Measurements from ENCODE around the gene INSIG2. TPM values are rescaled to one million over a fixed set of nuclear protein-coding genes. Genes with fewer than 3 reads are reported as not detected.
A peak's percentile ranks its signal among the peaks of the same experiment; 100 is the strongest.

INSIG2 gene
- total and polyA plus RNA-seq, 12 donors, result 5.1 to 18.2 (median 9.5) TPM

DNA sequence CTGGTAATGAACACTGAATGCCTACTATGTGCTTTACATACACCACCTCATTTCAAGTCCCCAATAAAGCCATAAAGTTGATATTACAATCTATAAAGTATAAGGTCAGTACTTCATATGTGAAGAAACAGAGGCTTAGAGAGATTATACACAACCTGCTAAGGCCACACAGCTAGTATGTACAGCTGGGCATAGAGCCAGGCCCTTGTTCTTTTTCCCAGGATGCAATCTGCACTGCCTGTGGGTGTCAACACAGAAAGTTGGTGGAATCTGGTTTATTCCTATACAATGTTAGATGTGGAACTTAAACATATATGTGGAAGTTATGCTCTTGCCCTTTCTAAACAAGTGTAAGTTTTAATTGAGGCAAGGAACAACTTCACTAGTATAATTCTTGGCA is 32.8 kb downstream of the INSIG2 start:
- Histone ChIP-seq H3K27me3 (no peaks in the 10 kb centered on the region), H3K9me3 (replicated peaks in 1 of 3) (no peaks in the 10 kb centered on the region), H3K27ac (no peak overlapping the region), H3K4me3 (no peak overlapping the region), H3K4me1 (replicated peaks in 1 of 2) (peaks cover 0 to 6% of the 10 kb centered on the region in 2 donors), H3K36me3 (replicated peaks in 1 of 2) (no peaks in the 10 kb centered on the region)
- TF ChIP-seq, protein P1, sequence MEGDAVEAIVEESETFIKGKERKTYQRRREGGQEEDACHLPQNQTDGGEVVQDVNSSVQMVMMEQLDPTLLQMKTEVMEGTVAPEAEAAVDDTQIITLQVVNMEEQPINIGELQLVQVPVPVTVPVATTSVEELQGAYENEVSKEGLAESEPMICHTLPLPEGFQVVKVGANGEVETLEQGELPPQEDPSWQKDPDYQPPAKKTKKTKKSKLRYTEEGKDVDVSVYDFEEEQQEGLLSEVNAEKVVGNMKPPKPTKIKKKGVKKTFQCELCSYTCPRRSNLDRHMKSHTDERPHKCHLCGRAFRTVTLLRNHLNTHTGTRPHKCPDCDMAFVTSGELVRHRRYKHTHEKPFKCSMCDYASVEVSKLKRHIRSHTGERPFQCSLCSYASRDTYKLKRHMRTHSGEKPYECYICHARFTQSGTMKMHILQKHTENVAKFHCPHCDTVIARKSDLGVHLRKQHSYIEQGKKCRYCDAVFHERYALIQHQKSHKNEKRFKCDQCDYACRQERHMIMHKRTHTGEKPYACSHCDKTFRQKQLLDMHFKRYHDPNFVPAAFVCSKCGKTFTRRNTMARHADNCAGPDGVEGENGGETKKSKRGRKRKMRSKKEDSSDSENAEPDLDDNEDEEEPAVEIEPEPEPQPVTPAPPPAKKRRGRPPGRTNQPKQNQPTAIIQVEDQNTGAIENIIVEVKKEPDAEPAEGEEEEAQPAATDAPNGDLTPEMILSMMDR (IDR thresholded peaks at IDR 0.05), result no peak
- TF ChIP-seq POLR2A (IDR thresholded peaks at IDR 0.05), result no peak
- intact Hi-C loops (cut with DNase I), result no loop called here
- DNase-seq, result no peak

GRCh38 chr2:118121986-118122524 is 33.8 kb downstream of the INSIG2 start:
- WGBS, 4 donors, result 26 to 43% (median 37%) methylated on average over 2 of the region's 2 CpGs
- Histone ChIP-seq H3K4me3 (no peak overlapping the region), H3K9me3 (replicated peaks in 1 of 3) (no peaks in the 10 kb centered on the region), H3K27ac (peak overlapping the region in 2 of 5 donors; percentile 17 to 48), H3K27me3 (no peaks in the 10 kb centered on the region), H3K36me3 (replicated peaks in 1 of 2) (no peaks in the 10 kb centered on the region), H3K4me1 (replicated peaks in 1 of 2) (peaks cover 0 to 6% of the 10 kb centered on the region in 2 donors)
- no peak for DNase-seq
- no peak for TF ChIP-seq POLR2A (IDR thresholded peaks at IDR 0.05)
- TF ChIP-seq, protein P1 (IDR thresholded peaks at IDR 0.05), result no peak
- intact Hi-C loops (cut with DNase I), result no loop called here

DNA sequence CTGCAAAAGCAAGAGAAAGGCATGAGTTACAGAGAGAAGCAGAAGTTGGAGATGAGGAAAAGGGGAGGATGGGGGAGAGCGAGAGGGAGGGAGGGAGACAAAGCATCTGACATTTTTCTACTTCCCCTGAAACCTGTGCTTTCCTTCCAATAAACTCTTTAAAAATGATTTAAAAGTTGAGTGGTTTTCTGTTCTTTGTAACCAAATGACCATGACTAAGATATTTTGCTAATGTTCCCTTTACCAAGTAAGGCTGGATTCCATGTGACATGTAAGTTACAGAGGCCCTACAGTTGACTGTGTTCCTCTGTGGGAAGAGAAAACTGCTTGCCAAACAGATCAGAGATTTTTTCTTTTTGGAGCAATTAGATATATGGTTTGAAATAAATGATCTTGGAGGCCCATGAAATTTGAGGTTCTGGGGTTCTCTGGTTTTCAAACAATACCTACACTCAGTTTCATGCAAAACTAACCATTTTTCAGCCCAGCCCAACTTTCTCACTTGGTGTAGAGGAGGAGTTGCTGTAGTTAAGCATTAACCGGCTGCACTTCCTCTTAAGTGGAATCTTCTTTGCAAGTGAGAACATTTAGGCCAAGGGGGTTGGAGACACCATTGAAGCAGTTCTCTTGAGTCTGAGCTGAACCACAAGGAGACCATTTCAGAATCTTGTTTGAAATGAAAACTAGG is 34.5 kb downstream of the INSIG2 start:
- H3K9me3 ChIP-seq (replicated peaks in 1 of 3), result no peaks in the 10 kb centered on the region
- H3K36me3 ChIP-seq (replicated peaks in 1 of 2), result no peaks in the 10 kb centered on the region
- DNase-seq, result no peak
- 66 to 75% (median 69%) methylated on average over 2 of the region's 2 CpGs for WGBS, 4 donors
- TF ChIP-seq, protein P1 (IDR thresholded peaks at IDR 0.05), result no peak
- no peak for TF ChIP-seq POLR2A (IDR thresholded peaks at IDR 0.05)
- H3K27ac ChIP-seq, result peak overlapping the region in 2 of 5 donors; percentile 48 to 66
- peaks cover 0 to 6% of the 10 kb centered on the region in 2 donors for H3K4me1 ChIP-seq (replicated peaks in 1 of 2)
- intact Hi-C loops (cut with DNase I), result no loop called here
- H3K27me3 ChIP-seq, result no peaks in the 10 kb centered on the region
- no peak overlapping the region for H3K4me3 ChIP-seq

GRCh38 chr2:118123561-118124232 is 35.4 kb downstream of the INSIG2 start:
- Histone ChIP-seq H3K4me3 (no peak overlapping the region), H3K27me3 (no peaks in the 10 kb centered on the region), H3K4me1 (replicated peaks in 1 of 2) (peaks cover 0 to 6% of the 10 kb centered on the region in 2 donors), H3K9me3 (replicated peaks in 1 of 3) (no peaks in the 10 kb centered on the region), H3K36me3 (replicated peaks in 1 of 2) (no peaks in the 10 kb centered on the region), H3K27ac (peak overlapping the region in 2 of 5 donors; percentile 48 to 66)
- intact Hi-C loops (cut with DNase I), result no loop called here
- 69 to 79% (median 73%) methylated on average over 3 of the region's 3 CpGs for WGBS, 4 donors
- DNase-seq, result peak in 3 of 7 donors; percentile 14 to 62 (median 29)
- no peak for TF ChIP-seq POLR2A (IDR thresholded peaks at IDR 0.05)
- TF ChIP-seq, protein P1 (IDR thresholded peaks at IDR 0.05), result no peak

All from adrenal gland (tissue), 12 donors.